Epithelial cell of esophagus (primary cell): ENCODE results near the gene ARHGEF17.

ENCODE experiments used
- DNase-seq: peaks from one replicate; pipeline ENCODE4 v3.0.0; 2010; ENCODE audit warnings: low read depth
- H3K4me3 ChIP-seq: 2 replicates; pipeline ENCODE4 v1.5.1; 2011; ENCODE audit warnings: mild to moderate bottlenecking, low read length, control low read depth
- CTCF ChIP-seq: IDR thresholded peaks from 2 replicates; pipeline ENCODE4 v1.5.1; 2011; ENCODE audit warnings: low read depth, mild to moderate bottlenecking, low read length, control low read depth, inconsistent platforms; ENCODE audit not compliant: insufficient read depth; ENCODE audit errors: missing control alignments

ARHGEF17 gene

GRCh38 chr11:73402834-73403185 is 94.7 kb downstream of the ARHGEF17 start:
- H3K4me3 ChIP-seq = no peak overlapping the region
- peak; percentile 28 for DNase-seq
- peak; percentile 29 for TF ChIP-seq CTCF

- DNase-seq = no peak
- no peak overlapping the region for H3K4me3 ChIP-seq
These were observed 95.5 kb downstream of the ARHGEF17 start for GRCh38 chr11:73403541-73403940.

DNA sequence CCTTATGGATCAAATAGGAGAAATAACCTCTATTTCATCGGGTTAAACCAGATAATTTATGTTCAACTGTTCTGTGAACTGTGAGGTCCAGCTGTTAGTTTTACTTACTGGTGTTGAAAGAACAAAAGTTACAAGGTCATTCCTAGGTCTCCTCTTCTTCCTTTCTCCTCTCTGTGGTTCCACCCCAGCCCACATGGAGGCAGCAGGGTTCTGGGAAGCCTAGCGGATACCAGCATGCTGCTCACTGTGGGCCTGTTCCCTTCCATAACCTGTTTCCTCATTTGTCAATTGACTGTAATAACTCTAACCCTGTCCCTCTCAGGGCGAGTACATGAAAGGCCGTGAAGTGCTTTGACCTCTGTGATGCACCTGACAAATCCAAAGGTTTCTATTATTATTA is 96.0 kb downstream of the ARHGEF17 start:
- H3K4me3 ChIP-seq = no peak overlapping the region
- peak; percentile 77 for TF ChIP-seq CTCF
- peak; percentile 56 for DNase-seq

More at GRCh38 chr11:73403541-73403940, 95.5 kb downstream of the ARHGEF17 start:
- TF ChIP-seq CTCF = no peak

DNA sequence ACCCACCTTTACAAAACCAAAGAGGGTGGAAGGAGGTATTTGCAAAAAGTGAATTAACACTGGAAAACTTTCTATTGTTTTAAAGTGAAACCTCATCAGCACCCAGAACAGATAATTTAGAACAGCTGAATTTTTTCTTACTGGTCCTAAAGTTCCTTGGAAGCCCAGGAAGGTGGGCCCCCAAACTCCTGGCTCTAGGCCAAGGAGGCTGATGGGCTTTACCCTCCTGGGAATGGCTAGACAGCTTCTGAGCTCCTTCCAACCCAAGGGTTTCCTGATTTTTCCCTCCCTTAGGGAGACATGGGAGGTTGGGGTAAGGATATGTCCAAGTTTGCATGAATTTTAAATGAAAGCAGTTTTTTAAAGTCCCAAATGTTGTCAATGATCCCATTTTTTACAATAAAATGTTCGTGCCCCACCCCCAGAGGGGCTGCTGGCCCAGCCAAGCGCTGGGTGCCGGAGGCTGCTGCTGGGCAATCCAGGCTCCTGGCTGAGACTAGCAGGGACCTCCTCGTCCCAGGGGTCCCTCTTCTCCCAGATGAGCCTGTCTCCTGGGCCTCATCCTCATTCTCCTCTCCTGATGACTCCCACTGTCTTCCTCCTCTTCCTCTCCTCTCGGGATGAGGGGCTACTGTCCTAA is 96.5 kb downstream of the ARHGEF17 start:
- DNase-seq = no peak
- no peak for TF ChIP-seq CTCF
- H3K4me3 ChIP-seq = no peak overlapping the region

DNA sequence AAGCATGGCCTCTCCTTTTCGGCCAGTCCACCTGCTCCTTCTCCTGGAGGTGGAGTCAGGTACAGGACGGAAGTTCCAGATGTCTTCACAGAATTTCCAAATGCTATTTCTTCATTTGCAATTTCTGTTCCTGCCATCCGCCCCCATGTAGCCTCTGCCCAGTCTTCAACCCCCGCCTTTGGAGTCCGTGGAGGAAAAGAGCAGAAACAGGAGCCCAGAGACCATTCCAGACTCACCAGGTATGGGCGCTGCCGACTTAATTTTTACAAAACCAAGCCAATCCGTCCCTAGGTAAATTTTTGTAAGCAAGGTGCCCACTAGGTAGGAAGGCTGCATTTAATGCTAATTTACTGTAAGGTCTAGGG is 97.1 kb downstream of the ARHGEF17 start:
- no peak for DNase-seq
- TF ChIP-seq CTCF = no peak
- no peak overlapping the region for H3K4me3 ChIP-seq

GRCh38 chr11:73406131-73406530 is 98.1 kb downstream of the ARHGEF17 start:
- no peak for DNase-seq
- no peak for TF ChIP-seq CTCF
- no peak overlapping the region for H3K4me3 ChIP-seq

DNA sequence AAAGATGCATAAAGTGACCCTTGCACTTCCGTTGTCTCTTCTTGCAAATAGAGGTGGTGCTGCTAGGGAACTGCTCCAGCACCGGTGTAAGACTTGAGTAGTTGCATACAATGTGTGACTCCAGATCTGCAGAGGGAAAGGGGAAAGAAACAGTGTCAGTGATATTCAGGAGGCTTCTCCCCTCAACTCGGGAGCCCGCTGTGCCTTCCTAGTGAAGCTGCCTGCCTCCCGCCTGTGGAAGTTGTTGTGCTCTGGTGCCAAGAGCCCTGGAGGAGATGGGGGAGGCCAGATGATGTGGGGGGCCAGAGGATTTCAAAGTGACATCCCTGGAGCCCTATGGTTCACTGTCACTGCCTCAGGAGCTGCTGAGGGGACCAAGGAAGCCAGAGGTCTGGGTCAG is 98.5 kb downstream of the ARHGEF17 start:
- H3K4me3 ChIP-seq = no peak overlapping the region
- DNase-seq = no peak
- no peak for TF ChIP-seq CTCF
